Activated CD8-positive, alpha-beta memory T cell treated with anti-CD3 and anti-CD28 coated beads for 48 hours (primary cell): Measurements from ENCODE around the gene HMGN5.

ENCODE experiments used
- DNase-seq, 3 experiments: peaks; one replicate each; pipeline ENCODE4 v3.0.0-alpha.2; 2020; ENCODE audit warnings: low read depth in 2 of 3, low spot score in 2 of 3

HMGN5 gene

GRCh38 chrX:81201671-81202455 is at the start of gene HMGN5, which contains the start of gene SH3BGRL:
Gene HMGN5 (minus strand): TSS chrX:81201913. CDS start chrX:81121549, 80,364 bp downstream.
Gene SH3BGRL (plus strand): TSS chrX:81202102. CDS start chrX:81202201, 99 bp downstream.
- DNase-seq, result peak; percentile 8 to 33 (median 17)

- no peak for DNase-seq
Observed at GRCh38 chrX:81241753-81242152, 40.0 kb upstream of the HMGN5 start.

- DNase-seq, result no peak
Observed at GRCh38 chrX:81240701-81241331, 39.1 kb upstream of the HMGN5 start.

- no peak for DNase-seq
Observed at GRCh38 chrX:81238166-81238565, 36.5 kb upstream of the HMGN5 start.

GRCh38 chrX:81237516-81237915 is 35.8 kb upstream of the HMGN5 start:
- DNase-seq, result no peak

GRCh38 chrX:81232218-81232617 is 30.5 kb upstream of the HMGN5 start:
- DNase-seq, result no peak

GRCh38 chrX:81231476-81231875 is 29.8 kb upstream of the HMGN5 start:
- no peak for DNase-seq

- DNase-seq, result no peak
Observed at GRCh38 chrX:81229901-81230300, 28.2 kb upstream of the HMGN5 start.

- no peak for DNase-seq
Observed at GRCh38 chrX:81229229-81229628, 27.5 kb upstream of the HMGN5 start.

GRCh38 chrX:81215685-81216084 is 14.0 kb upstream of the HMGN5 start:
- no peak for DNase-seq

GRCh38 chrX:81208916-81209315 is 7.2 kb upstream of the HMGN5 start:
- no peak for DNase-seq

- no peak for DNase-seq
Observed at GRCh38 chrX:81206476-81206875, 4.8 kb upstream of the HMGN5 start.

- DNase-seq, result no peak
Observed at GRCh38 chrX:81205551-81205950, 3.8 kb upstream of the HMGN5 start.

GRCh38 chrX:81202943-81203342 is 1.2 kb upstream of the HMGN5 start:
- DNase-seq, result no peak

GRCh38 chrX:81202456-81202819 is 725 bp upstream of the HMGN5 start:
- no peak for DNase-seq

- no peak for DNase-seq
Observed at GRCh38 chrX:81201071-81201470, 642 bp downstream of the HMGN5 start.

GRCh38 chrX:81195712-81196111 is 6.0 kb downstream of the HMGN5 start:
- peak in 1 of 3 experiments; percentile 2 for DNase-seq

- no peak for DNase-seq
Observed at GRCh38 chrX:81195259-81195658, 6.5 kb downstream of the HMGN5 start.

GRCh38 chrX:81174286-81174685 is 27.4 kb downstream of the HMGN5 start:
- DNase-seq, result no peak

- DNase-seq, result no peak
Observed at GRCh38 chrX:81168391-81168790, 33.3 kb downstream of the HMGN5 start.

- DNase-seq, result peak; percentile 44 to 61 (median 55)
Observed at GRCh38 chrX:81121513-81122363, 80.0 kb downstream of the HMGN5 start.

GRCh38 chrX:81120936-81121371 is 80.8 kb downstream of the HMGN5 start:
- no peak for DNase-seq
